CD4-positive, alpha-beta T cell treated with Interleukin-21 for 1 hour (primary cell): Measurements from ENCODE around the gene ANKS6.

Experiments
- DNase-seq: peaks from one replicate; pipeline ENCODE4 v3.0.0-alpha.2; 2020

The ANKS6 gene

GRCh38 chr9:98770717-98771116 lies 25.6 kb downstream of the ANKS6 start:
- no peak for DNase-seq

GRCh38 chr9:98768344-98768743 lies 28.0 kb downstream of the ANKS6 start:
- no peak for DNase-seq

GRCh38 chr9:98767915-98768314 lies 28.4 kb downstream of the ANKS6 start:
- DNase-seq: no peak

GRCh38 chr9:98767196-98767595 lies 29.2 kb downstream of the ANKS6 start:
- DNase-seq: no peak

- no peak for DNase-seq
Measured at GRCh38 chr9:98766586-98766985, 29.8 kb downstream of the ANKS6 start.

- no peak for DNase-seq
Measured at GRCh38 chr9:98765256-98765655, 31.1 kb downstream of the ANKS6 start.

- no peak for DNase-seq
Measured at GRCh38 chr9:98763986-98764745, 32.2 kb downstream of the ANKS6 start.

GRCh38 chr9:98760231-98760630 lies 36.1 kb downstream of the ANKS6 start:
- no peak for DNase-seq

GRCh38 chr9:98755006-98755618 lies 41.2 kb downstream of the ANKS6 start:
- DNase-seq: no peak

- DNase-seq: no peak
Measured at GRCh38 chr9:98751210-98751609, 45.1 kb downstream of the ANKS6 start.

GRCh38 chr9:98750364-98751060 lies 45.8 kb downstream of the ANKS6 start:
- no peak for DNase-seq

- no peak for DNase-seq
Measured at GRCh38 chr9:98747476-98747875, 48.9 kb downstream of the ANKS6 start.

GRCh38 chr9:98745470-98745869 lies 50.9 kb downstream of the ANKS6 start:
- no peak for DNase-seq

GRCh38 chr9:98743818-98744611 lies 52.3 kb downstream of the ANKS6 start:
- no peak for DNase-seq

- no peak for DNase-seq
Measured at GRCh38 chr9:98743329-98743728, 53.0 kb downstream of the ANKS6 start.

- no peak for DNase-seq
Measured at GRCh38 chr9:98742325-98743280, 53.8 kb downstream of the ANKS6 start.

GRCh38 chr9:98740226-98740881 lies 56.0 kb downstream of the ANKS6 start:
- no peak for DNase-seq

- no peak for DNase-seq
Measured at GRCh38 chr9:98738741-98739140, 57.6 kb downstream of the ANKS6 start.

GRCh38 chr9:98736226-98736625 lies 60.1 kb downstream of the ANKS6 start:
- DNase-seq: no peak

GRCh38 chr9:98732801-98733200 lies 63.6 kb downstream of the ANKS6 start:
- DNase-seq: no peak

GRCh38 chr9:98732091-98732490 lies 64.3 kb downstream of the ANKS6 start:
- DNase-seq: no peak

- DNase-seq: no peak
Measured at GRCh38 chr9:98730871-98731270, 65.5 kb downstream of the ANKS6 start.
